Upper lobe of left lung (tissue), 4 donors: ENCODE data around the gene DNMT3L.
"Not testable (repeated sequence)": the region's sequence is repeated elsewhere in the genome, so short reads cannot be mapped to it uniquely, and the experiment has no call there.

Experiments used
- EP300 ChIP-seq, 4 donors: sonication (generic); formaldehyde crosslinking; IDR thresholded peaks; one replicate each; pipeline ENCODE4 v1.5.1; 2017; ENCODE audit warnings: antibody characterized with exemption in 4 of 4, control low read depth in 2 of 4
- POLR2A ChIP-seq, 4 donors: fragments of 450-650 bp; IDR thresholded peaks; one replicate each; pipeline ENCODE4 v1.5.1; 2016 to 2017; ENCODE audit warnings: antibody characterized with exemption in 4 of 4, mild to moderate bottlenecking in 2 of 4
- POLR2AphosphoS5 ChIP-seq, 2 donors: sonication (generic); formaldehyde crosslinking; IDR thresholded peaks; one replicate each; pipeline ENCODE4 v1.5.1; 2017; ENCODE audit warnings: antibody characterized with exemption in 2 of 2
- TF ChIP-seq, protein P1 (sequence below), 6 experiments: fragments of 450-650 bp in 4 of 6; fragments of 200-600 bp in 2 of 6; sonication (generic) in 2 of 6; IDR thresholded peaks; one replicate each; pipeline ENCODE4 v1.5.1; 2016 to 2019; ENCODE audit warnings: antibody characterized with exemption in 6 of 6

DNA sequence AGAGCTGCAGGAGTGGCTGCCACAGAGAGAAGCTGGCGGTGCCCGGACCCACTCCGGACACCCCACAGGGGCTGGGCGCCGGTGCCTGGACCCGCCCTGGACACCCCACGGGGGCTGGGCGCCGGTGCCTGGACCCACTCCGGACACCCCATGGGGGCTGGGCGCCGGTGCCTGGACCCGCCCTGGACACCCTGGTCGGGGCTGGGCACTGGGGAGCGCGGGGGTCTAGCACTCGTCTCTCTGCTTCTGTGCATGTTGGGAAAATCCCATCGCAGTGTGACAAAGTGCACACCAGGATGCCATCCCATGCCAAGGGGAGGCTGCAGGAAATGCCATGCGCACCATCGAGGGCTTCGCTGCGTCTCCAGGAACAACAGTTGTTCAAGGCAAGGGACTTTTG lies 32.1 kb downstream of the DNMT3L start:
- TF ChIP-seq, protein P1, sequence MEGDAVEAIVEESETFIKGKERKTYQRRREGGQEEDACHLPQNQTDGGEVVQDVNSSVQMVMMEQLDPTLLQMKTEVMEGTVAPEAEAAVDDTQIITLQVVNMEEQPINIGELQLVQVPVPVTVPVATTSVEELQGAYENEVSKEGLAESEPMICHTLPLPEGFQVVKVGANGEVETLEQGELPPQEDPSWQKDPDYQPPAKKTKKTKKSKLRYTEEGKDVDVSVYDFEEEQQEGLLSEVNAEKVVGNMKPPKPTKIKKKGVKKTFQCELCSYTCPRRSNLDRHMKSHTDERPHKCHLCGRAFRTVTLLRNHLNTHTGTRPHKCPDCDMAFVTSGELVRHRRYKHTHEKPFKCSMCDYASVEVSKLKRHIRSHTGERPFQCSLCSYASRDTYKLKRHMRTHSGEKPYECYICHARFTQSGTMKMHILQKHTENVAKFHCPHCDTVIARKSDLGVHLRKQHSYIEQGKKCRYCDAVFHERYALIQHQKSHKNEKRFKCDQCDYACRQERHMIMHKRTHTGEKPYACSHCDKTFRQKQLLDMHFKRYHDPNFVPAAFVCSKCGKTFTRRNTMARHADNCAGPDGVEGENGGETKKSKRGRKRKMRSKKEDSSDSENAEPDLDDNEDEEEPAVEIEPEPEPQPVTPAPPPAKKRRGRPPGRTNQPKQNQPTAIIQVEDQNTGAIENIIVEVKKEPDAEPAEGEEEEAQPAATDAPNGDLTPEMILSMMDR (IDR thresholded peaks at IDR 0.05), result not testable (repeated sequence)
- TF ChIP-seq POLR2A, POLR2AphosphoS5, EP300 (IDR thresholded peaks at IDR 0.05): not testable (repeated sequence)
